Transverse colon (tissue), 3 donors: ENCODE measurements around the gene ETNPPL.

ENCODE experiments used
- CTCF ChIP-seq, 5 experiments: fragments of 200-600 bp in 3 of 5; fragments of 450-650 bp in 2 of 5; sonication (generic) in 3 of 5; IDR thresholded peaks; 1 replicate in 2 of 5; 2 replicates in 3 of 5; pipeline ENCODE4 v1.5.1; 2016 to 2017; ENCODE audit warnings: antibody characterized with exemption in 5 of 5, inconsistent platforms in 3 of 5, mild to moderate bottlenecking in 2 of 5, moderate library complexity in 1 of 5
- EP300 ChIP-seq: sonication (generic); formaldehyde crosslinking; IDR thresholded peaks from one replicate; pipeline ENCODE4 v1.6.1; 2017; ENCODE audit warnings: antibody characterized with exemption, low read depth
- POLR2A ChIP-seq: fragments of 450-650 bp; IDR thresholded peaks from one replicate; pipeline ENCODE4 v1.6.1; 2016; ENCODE audit warnings: antibody characterized with exemption, mild to moderate bottlenecking, moderate library complexity

- no peak for TF ChIP-seq CTCF (IDR thresholded peaks at IDR 0.05)
- TF ChIP-seq EP300, result no peak
- TF ChIP-seq POLR2A, result no peak
Observed at GRCh38 chr4:108742451-108743420, 20.1 kb downstream of the ETNPPL start.
